ENCODE data around the gene MAPK14. TPM values are rescaled to one million over a fixed set of nuclear protein-coding genes. Genes with fewer than 3 reads are reported as not detected.

Gene MAPK14
- total and polyA plus RNA-seq, 7 donors = 30.8 to 91.1 (median 61.9) TPM

- H3K4me1 ChIP-seq = no peaks in the 10 kb centered on the region
- 81 to 87% methylated on average over 4 of the region's 4 CpGs for WGBS, 2 donors
- no peaks in the 10 kb centered on the region for H3K9me3 ChIP-seq
- no peaks in the 10 kb centered on the region for H3K36me3 ChIP-seq
- no peak overlapping the region for H3K27ac ChIP-seq
- DNase-seq = no peak
- no peak overlapping the region for H3K4me3 ChIP-seq
- H3K27me3 ChIP-seq = no peaks in the 10 kb centered on the region
- intact Hi-C loops (cut with DNase I) = no loop called here
- TF ChIP-seq EP300 (IDR thresholded peaks at IDR 0.05) (no peak), POLR2AphosphoS5 (IDR thresholded peaks at IDR 0.05) (no peak), POLR2A (IDR thresholded peaks at IDR 0.05) (no peak)
- TF ChIP-seq, protein P1, sequence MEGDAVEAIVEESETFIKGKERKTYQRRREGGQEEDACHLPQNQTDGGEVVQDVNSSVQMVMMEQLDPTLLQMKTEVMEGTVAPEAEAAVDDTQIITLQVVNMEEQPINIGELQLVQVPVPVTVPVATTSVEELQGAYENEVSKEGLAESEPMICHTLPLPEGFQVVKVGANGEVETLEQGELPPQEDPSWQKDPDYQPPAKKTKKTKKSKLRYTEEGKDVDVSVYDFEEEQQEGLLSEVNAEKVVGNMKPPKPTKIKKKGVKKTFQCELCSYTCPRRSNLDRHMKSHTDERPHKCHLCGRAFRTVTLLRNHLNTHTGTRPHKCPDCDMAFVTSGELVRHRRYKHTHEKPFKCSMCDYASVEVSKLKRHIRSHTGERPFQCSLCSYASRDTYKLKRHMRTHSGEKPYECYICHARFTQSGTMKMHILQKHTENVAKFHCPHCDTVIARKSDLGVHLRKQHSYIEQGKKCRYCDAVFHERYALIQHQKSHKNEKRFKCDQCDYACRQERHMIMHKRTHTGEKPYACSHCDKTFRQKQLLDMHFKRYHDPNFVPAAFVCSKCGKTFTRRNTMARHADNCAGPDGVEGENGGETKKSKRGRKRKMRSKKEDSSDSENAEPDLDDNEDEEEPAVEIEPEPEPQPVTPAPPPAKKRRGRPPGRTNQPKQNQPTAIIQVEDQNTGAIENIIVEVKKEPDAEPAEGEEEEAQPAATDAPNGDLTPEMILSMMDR (IDR thresholded peaks at IDR 0.05) = no peak
Measured at GRCh38 chr6:36141091-36141490, 113.5 kb downstream of the MAPK14 start.

DNA sequence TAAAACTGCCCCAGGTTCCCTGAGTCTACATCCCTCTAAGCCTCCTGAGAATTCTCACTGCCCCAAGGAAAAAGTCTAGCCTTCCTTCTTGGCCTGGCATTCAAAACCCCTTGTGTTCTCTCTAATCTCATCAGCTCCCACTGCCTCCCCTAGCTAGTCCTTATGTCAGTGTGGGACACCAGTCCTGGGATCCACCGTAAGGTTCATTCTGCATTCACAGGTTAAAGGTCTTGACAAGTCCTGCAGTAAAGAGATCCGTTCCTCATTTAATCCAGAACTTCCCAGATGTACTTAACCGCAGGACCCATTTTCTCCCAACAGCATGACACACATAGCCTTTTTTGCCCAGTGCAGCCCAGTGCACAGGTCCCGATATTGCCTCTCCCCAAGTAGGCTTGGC, 114.4 kb downstream of the MAPK14 start:
- Histone ChIP-seq H3K4me3 (no peak overlapping the region), H3K36me3 (no peaks in the 10 kb centered on the region), H3K4me1 (no peaks in the 10 kb centered on the region), H3K9me3 (no peaks in the 10 kb centered on the region), H3K27ac (no peak overlapping the region), H3K27me3 (no peaks in the 10 kb centered on the region)
- no peak for DNase-seq
- intact Hi-C loops (cut with DNase I) = no loop called here
- 94 to 95% methylated on average over 4 of the region's 4 CpGs for WGBS, 2 donors
- TF ChIP-seq, protein P1 (IDR thresholded peaks at IDR 0.05) = no peak
- TF ChIP-seq POLR2AphosphoS5 (IDR thresholded peaks at IDR 0.05) (no peak), EP300 (IDR thresholded peaks at IDR 0.05) (no peak), POLR2A (IDR thresholded peaks at IDR 0.05) (no peak)

DNA sequence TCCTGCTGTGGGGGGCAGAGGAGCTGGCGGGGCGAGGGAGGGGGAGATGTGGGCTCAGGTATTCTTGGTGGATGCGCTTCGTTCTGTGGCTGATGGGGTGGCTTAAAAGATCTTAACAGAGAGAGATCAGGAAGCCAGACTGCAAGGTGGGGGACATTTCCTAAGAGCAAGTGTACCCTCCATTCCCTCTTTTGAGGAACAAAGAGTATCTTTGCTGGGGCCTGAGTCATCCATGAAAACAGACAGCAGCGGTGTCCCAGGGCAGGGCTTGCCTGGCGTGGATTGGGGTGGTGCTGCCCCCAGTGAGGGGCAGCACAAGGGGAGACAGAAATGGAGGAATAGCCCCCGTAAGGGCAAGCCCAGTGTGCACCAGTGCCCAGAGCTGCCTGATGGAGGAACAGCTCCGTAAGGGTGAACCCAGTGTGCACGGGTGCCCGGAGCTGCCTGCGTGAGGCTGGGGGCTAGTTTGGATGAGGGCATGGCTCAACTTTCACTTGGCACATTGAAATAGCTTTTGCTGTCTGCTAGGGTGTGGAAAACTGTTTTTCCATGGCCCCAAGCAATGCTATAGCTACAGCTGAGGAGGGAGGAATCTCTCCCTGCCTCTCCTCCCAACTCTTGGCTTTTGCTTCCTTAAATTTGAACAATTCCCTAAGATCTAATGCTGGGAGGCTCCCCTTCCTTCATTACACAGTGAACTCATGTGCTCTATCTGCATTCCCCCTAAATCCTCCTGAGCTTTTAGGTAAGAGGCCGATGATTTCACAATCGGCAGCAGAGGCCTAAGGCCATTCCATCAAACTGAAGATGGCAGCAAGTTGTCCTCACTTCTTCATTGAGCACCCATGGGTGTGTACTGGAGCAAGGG, 115.6 kb downstream of the MAPK14 start:
- Histone ChIP-seq H3K27ac (no peak overlapping the region), H3K4me1 (no peaks in the 10 kb centered on the region), H3K9me3 (no peaks in the 10 kb centered on the region), H3K27me3 (no peaks in the 10 kb centered on the region), H3K36me3 (no peaks in the 10 kb centered on the region), H3K4me3 (no peak overlapping the region)
- TF ChIP-seq POLR2AphosphoS5 (IDR thresholded peaks at IDR 0.05) = no peak
- no peak for TF ChIP-seq POLR2A (IDR thresholded peaks at IDR 0.05)
- TF ChIP-seq EP300 (IDR thresholded peaks at IDR 0.05) = no peak
- TF ChIP-seq, protein P1 (IDR thresholded peaks at IDR 0.05) = no peak
- intact Hi-C loops (cut with DNase I) = no loop called here
- WGBS, 2 donors = 94 to 96% methylated on average over 13 of the region's 13 CpGs
- DNase-seq = no peak

DNA sequence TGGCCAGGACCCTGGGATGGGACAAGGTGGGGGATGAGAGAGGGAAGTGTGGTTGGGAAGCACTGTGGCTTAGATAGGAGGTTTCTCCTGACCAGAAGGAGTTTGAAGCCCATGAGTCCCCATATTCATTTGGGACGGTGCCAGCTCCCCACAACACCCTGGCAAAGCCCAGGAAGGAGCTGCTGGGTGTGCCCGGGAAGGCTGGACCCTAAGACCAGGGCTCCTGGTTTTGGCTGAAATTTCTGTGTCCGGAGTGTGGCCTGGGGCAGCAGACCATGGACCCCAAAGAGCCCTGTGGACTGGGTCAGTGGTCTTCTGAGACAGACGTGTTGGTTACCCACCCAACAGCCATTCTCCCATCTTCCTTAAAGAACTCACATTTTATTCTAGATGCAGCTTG, 117.9 kb downstream of the MAPK14 start:
- Histone ChIP-seq H3K27me3 (no peaks in the 10 kb centered on the region), H3K4me3 (no peak overlapping the region), H3K9me3 (no peaks in the 10 kb centered on the region), H3K36me3 (no peaks in the 10 kb centered on the region), H3K27ac (no peak overlapping the region), H3K4me1 (no peaks in the 10 kb centered on the region)
- TF ChIP-seq POLR2AphosphoS5 (IDR thresholded peaks at IDR 0.05) (no peak), EP300 (IDR thresholded peaks at IDR 0.05) (no peak), POLR2A (IDR thresholded peaks at IDR 0.05) (no peak)
- TF ChIP-seq, protein P1 (IDR thresholded peaks at IDR 0.05) = no peak
- intact Hi-C loops (cut with DNase I) = no loop called here
- WGBS, 2 donors = 76 to 82% methylated on average over 4 of the region's 4 CpGs
- no peak for DNase-seq
